HG02798 (cell line): ENCODE measurements around the gene MTIF3.
"Not testable (repeated sequence)": the region's sequence is repeated elsewhere in the genome, so short reads cannot be mapped to it uniquely, and the experiment has no call there.

Source experiments
- ATAC-seq: cut with Tn5 transposase; IDR thresholded peaks from one replicate; pipeline ENCODE4 v1.9.1; 2021; ENCODE audit warnings: mild to moderate bottlenecking; ENCODE audit not compliant: unreplicated experiment, poor library complexity

The MTIF3 gene

DNA sequence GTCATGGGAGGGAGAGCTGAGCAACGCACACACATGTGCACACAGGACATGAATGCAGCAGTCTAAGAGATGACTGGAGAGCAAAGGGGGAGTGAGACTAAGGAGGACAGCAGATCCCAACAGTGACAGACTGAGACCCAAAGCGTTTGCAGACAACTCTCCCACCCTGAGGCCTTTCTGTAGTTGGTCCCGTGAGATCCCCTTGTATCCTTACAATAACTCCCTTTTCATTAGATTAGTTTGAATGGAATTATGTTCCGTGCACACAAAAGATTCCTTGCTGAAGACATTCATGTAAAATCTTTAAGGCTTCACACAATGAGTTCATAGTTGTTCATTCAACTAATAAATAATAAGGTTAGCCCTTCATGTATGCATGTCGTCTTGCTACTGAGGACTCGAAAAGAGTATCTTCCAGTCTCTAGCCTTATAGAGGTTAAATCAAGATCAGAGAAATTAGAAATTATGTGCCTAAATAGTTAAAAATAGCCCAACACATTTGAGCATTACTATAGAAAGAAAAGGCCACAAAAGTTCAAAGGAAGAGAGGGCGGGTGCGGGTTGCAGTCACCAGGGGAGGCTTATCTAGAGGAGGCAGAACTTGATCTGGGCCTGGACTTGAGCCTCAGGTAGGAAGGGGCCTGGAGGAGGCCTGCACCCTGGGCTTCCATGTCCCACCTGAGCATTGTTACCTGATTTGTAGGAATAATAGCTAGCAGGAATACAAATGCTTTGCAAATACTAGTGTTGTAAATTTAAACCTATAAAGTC lies 29.1 kb downstream of the MTIF3 start:
- no peak for ATAC-seq

DNA sequence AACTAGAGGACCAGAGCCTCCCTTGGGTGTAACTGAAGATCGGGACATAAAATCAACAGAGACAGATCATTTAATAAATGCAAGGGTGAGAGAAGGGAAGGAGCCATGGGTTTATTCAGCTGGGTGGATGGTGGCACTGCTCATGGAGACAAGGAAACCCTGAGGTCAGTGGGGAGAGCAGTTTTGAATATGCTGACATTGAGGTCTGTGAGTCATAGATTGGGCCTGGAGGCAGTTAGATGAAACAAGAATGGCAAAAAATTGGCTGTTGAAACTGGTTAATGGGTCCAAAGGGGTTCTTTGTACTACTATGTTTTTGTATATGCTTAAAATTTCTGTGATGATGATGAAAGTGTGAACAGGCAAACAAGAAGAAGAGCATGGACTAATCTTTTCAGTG lies 31.0 kb downstream of the MTIF3 start:
- no peak for ATAC-seq

DNA sequence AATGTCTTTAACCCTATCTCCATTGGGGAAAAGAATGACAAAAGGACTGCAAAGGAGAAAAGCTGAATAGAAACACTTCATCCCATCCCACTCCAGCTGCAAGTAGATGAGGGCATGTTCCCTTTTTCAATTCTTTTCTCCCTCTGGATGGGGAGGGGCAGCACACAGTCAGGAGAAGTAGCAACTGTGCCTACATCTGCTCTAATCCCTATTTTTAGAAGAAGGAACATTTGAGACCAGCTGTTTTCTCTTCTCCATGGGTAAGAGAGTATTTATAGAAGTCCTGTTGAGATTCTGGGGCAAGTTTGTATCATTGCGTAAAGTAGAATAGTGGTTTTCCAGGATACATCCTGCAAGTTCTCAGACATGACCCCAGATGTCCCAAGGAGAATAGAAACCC lies 35.2 kb downstream of the MTIF3 start:
- no peak for ATAC-seq

DNA sequence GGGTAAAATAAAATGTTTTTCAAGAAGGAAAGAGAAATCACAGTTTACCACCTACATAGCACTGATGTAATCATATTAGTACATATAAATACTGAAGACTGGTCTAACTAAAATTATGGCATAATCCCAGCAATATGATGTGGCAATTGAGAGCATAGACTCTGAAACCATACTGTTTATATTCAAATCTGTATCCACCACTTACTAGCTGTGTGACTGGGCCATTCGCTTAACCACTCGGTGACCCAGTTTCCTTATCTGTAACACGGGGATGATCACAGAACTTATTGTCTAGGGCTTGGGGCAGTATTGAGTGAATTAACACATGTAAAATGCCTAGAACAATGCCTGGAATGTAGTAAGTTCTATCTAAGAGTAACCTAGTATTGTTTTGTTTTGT lies 39.0 kb downstream of the MTIF3 start:
- ATAC-seq = no peak

DNA sequence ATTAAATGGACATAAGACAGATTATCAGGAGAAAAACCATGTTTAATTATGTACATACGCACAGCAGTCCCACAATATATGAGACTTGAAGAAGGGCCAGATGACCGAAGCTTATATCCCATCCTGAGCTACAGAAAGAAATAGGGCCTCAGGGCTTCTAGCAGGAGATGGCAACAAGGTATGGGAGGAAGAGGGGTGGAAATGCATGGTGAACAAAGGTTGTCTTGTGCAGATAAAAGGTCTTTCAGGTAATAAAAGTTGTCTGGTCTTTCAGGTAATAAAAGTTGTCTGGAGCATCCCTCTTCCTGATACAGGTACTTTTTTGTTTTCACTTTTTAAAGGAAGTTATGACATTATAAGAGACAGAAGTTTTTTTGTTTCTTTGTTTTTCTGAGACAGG lies 41.4 kb downstream of the MTIF3 start:
- ATAC-seq = no peak

DNA sequence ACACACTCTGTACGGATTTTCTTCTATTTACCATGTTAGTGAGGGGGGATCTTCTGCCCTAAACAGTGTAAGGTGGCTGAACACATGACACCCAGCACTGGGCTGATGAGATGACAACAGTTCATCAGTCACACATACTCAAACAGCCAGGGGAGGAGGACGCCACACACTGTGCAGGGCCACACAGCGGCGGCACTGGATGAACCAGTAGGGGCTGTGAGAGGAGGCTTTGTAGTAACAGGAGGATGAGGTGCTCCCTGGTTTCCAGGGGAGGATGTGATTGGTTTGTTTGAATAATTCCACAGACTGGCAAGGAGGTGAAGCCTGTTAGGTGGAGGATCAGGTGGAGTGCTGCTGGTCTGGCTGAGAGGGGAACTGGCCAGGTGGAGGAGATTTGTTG lies 42.3 kb downstream of the MTIF3 start:
- ATAC-seq = no peak

DNA sequence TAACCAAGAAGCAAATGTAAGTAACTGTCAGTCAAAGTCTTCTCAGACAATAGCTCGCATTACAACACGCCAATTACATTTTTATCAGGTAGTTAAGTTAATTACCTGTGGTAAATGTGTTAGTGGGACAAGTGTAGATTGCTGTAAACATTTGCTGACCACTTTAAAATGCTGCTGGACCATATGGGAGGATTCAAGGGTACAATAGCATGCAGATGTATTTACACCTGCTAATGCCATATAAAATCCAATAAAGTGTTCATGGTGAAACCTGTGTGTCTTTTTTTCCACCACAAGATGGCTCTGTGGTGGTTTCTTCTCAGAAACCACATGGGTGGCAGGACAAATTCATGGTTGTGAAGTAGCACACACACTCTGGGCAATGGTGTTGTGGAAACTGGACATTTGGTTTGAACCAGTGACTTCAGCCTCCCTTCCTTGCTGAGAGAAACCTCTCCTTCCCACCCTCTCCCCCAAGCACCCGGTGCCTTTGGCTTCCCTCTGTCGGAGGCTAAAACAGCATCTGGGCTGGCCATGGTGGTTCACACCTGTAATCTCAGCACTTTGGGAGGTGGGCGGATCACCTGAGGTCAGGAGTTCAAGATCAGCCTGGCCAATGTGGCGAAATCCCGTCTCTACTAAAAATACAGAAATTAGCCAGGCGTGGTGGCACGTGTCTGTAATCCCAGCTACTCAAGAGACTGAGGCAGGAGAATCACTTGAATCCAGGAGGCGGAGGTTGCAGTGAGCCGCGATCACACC lies 44.0 kb downstream of the MTIF3 start:
- ATAC-seq = no peak

DNA sequence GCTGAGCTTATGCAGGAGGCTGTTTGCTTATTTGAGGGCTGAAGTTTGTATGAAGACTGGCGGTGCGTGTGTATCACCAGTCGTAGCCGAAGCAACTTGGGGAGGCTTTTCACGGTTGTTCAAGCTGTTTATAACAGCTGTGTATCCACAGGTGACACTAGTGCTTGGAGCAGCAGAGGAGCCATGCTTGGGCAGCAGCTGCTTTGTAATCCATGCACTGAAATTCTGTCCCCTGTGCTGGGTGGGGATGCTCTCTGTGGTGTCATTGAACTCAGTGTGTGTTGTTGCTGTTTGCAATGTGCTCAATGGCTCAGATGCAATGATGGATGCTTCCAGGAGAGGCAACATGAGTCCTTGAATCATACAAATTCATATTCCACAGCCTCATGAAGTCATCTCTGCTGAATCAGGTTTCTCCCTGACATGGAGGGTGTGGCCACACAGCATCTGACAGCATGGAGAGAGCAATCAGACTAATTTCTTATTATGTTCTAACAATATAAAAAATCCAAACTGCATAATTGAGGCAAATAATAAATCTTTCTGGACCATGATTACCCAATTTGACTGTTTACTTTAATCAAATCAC lies 44.7 kb downstream of the MTIF3 start:
- no peak for ATAC-seq

DNA sequence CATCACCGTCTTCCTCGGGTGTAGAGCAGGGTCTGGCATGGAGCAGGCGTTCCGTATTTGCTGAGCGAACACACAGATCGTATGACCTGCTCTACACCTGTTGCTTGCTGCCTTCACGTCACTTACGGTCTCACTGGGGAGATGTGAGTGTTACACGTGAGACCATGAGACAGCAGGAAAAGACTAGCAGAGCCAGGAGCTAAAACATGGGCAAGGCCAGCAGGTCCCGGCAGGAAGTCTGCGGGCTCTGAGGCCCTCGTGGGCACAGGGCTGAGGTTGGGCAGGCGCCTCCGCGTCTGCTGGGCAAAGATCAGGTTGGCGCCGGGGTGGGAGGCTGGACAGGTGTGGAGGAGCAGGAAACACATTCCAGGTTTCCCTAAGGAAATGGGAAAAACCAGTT lies 45.7 kb downstream of the MTIF3 start:
- no peak for ATAC-seq

DNA sequence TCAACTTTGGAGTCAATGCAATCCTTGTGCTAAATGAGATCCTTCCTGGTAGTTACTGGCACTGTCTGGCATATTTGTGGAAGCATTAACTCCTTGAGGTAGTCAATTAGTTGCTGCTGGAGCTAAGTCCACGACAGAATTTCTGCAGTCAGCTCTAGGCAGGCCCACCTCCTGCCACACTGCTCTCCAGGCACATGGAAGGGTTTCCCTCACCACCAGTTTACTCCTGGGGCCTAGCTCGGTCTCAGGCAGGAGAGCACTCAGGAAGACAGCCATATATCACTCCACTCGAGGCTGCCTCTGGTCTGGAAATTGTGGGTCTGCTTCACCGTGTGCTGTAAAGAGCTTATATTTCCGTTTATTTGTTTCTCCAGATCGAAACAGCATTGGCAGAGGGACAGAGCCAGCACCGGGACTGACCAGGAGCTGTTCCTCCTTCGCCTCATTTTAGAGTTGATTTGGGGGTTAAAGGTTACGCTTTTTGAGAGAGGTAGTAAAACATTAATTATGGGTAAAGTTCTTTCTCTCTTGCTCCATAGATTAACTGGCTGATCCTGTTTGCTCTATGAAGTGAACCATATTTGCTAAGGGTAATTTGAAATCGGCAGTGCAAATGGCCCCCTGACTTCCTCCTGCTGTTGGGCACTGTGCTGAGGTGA lies 46.5 kb downstream of the MTIF3 start:
- no peak for ATAC-seq

DNA sequence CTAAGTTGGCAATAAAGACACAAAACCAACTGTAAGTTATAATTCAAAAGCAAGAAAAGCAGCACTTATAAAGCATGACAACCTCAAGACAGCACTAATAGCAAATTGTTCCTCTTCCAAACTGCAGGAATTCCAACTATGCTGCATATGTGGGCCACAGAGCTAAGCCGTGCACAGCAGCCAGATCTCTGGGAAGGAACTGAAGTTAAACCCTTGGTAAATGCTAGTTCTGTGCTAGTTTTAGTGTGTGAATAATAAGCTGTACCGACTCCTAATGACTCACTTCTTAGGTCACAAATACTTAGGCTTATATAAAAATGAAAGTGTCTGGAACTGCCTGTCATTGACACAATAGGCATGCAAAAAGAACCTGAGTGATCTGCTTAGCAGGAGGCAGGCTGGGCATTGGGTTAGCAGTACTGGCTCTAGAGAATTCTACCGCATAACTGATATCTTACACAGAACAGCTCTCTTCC lies 47.1 kb downstream of the MTIF3 start:
- no peak for ATAC-seq

DNA sequence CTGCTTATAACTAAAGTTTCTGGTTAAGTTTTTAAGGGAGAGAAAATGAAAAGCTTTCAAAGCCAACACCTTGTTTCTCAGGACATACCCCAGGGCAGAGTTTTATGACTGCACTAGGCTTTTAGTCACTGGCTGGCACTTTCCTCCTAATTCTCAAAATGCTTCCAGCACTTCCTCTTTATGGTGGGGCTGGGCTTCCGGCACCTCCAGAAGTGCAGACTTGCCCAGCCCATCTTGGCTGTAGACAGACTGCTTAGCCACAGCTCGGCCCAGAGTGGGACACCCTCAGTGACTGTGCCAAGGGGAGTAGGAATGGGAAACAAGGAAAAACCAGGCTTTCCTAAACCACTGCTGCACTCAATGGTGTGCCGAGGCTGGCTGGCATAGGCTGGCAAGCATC lies 49.2 kb downstream of the MTIF3 start:
- no peak for ATAC-seq

DNA sequence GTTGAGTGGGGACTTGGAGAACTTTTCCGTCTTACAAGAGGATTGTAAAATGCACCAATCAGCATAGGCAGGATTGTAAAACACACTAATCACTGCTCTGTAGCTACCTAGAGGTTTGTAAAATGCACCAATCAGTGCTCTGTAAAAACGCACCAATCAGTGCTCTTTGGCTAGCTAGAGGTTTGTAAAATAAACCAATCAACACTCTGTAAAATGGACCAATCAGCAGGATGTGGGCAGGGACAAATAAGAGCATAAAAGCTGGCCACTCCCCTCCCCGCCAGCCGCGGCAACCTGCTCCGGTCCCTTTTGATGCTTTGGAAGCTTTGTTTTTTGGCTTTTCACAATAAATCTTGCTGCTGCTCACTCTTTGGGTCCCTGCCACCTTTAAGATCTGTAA lies 50.0 kb downstream of the MTIF3 start:
- ATAC-seq = not testable (repeated sequence)

DNA sequence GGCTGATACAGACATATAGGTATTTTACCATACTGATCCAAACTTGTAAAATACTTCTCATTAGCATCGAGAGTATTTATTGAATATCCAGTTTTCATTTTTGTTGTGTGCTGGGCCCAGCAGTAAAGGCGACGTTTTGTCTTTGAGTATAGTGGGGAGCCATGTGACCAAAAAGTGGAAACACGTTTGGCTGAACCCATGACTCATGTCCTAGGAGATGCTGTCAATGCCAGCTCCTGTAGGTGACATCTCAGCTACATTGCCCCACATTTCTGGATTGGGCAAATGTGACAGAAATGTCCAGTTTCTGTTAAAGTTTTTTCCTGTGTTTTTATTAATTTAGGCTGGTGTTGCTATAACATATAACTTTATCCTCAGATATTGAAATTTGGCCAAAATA lies 52.0 kb downstream of the MTIF3 start:
- ATAC-seq = no peak

DNA sequence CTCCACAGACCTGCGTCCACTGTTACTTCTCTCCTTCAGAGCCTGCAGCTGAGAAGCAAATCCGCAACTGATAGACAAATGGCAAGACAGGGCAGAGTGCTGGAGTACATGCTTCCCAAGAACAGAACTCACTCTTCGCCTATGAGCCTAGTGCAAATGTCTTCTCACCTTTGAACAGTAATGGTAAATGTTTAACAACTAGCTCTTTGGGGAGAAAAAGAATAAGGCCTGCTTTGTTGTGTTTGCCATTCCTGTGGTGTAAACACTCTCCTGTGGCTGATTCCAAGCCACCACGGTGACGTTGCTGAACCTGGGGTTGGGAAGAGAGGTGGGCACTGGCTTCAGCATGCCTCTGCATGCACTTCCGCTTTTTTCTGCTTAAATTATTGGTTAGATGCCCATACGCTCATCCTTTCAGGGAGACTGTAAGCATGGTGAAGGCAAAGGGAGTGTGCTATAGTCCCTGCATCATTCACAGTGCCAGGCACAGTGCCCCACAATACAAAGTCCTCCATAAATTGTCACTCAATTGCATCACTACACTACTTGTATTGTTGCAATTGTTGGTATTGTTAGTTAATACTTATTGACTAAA lies 54.0 kb downstream of the MTIF3 start:
- no peak for ATAC-seq

DNA sequence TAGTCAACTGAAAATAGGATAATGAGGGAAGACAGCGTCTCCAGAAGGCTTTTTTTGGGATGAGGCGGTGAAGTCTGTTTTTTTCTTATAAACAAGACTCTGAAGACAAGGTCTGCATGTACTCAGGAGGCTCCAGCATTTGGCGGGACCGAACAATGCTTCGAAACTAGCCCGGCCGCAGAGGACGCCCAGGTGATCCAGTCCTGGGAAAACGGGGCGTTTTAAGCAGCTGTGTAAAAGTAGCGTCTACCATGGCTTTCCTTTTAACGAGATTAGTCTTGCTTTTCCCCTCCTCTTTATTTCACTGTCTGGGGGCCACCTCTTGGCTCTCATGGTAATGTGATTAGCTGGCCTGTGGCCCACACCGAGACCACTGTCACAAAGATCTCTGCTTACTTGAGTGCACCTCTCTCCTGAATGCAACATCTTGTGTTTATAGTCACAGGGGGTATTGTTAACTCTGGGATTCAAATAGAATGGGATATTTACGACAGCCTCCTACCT lies 55.3 kb downstream of the MTIF3 start:
- no peak for ATAC-seq

DNA sequence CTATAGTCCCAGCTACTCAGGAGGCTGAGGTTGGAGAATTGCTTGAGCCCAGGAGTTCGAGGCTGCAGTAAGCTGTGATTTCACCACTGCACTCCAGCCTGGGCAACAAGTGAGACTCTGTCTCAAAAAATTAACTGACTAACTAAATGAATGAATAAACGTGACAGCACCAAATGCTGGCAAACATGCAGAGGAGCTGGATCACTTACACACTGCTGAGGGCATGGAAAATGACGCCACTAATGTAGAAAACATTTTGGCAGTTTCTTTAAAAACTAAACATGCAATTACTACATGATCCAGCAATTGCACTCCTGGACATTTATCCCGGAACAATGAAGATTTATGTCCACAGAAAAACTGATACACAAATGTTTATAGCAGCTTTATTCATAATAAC lies 57.3 kb downstream of the MTIF3 start:
- ATAC-seq = no peak

DNA sequence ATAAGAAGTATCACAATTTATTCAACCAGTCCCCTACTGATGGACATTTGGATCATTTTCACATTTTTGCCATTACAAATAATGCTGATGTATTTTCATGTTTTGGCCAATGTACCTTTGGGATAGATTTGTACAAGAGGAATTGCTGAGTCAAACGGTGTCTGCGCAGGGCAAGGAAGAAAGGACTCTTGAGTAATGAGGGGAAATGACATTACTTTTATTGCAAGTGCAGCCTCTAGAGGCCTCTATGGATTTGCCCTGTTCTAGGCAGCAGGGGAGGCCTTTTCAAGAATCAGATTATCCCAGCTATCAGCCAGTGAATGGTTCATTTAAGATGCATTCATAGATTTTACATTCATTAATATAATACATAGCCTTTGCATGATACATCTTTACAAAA lies 58.9 kb downstream of the MTIF3 start:
- no peak for ATAC-seq

DNA sequence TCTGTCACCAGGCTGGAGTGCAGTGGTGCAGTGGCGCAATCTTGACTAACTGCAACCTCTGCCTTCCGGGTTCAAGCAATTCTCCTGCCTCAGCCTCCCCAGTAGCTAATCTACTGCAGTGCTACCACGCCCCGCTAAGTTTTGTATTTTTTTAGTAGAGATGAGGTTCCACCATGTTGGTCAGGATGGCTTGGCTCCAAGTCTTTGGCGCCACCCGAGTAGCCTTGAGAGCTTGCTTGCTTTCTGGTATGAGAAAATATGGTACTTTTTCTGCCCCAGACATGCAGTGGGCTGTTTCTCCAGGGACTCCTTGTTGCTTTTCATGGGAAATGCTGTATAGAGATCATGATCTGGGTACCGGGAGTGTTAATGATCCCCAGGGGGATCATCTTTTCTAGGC lies 60.5 kb downstream of the MTIF3 start:
- ATAC-seq = no peak

DNA sequence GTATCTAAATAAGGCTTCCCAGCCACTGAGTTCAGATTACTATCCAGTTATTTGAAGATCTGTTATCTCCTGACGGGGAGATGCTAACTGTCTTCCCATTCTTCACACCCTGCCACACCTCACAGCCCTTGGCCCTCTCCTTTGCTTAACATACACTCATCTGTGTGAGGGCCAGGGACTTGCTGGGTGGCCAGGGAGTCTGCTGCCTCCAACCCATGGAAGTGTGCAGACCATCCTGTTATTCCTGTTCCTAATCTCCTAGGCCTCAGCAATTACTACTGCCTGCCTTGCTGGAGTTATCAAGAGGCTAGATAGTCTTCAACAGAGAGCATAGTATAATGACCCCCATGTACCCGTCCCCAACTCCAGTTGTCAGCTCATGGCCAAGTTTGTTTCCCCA lies 62.1 kb downstream of the MTIF3 start:
- no peak for ATAC-seq
